IMR-90 (cell line): ENCODE results near the gene NHEJ1. TPM values are rescaled to one million over a fixed set of nuclear protein-coding genes. Genes with fewer than 3 reads are reported as not detected.

Source experiments
- ATAC-seq: fragments of 200-7000 bp; cut with Tn5 transposase; 2 replicates; pipeline ENCODE4 v1.9.1; 2020; ENCODE audit warnings: low read depth, mild to moderate bottlenecking, moderate library complexity
- BruUV-seq: library from RNA; stranded (reverse); fragments of 400-500 nt; replicated peaks from 2 replicates; lab custom pipeline; 2021; lab: Mats Ljungman, UMichigan
- CTCF ChIA-PET: fragments of 300-600 bp; formaldehyde crosslinking; extraction: SDS; loops from one replicate; lab custom pipeline; 2021; ENCODE audit warnings: antibody characterized with exemption; lab: Yijun Ruan, JAX
- POLR2A ChIA-PET: fragments of 300-600 bp; sonication (Branson Sonifier 250); formaldehyde crosslinking; loops from one replicate; lab custom pipeline; 2022; ENCODE audit warnings: antibody characterized with exemption; ENCODE audit not compliant: unreplicated experiment; lab: Charles Lee
- DNase-seq: peaks from one replicate; pipeline ENCODE4 v3.0.0; 2013
- H2AFZ ChIP-seq: replicated peaks from 2 replicates; pipeline ENCODE3; 2013; ENCODE audit warnings: low read length, mild to moderate bottlenecking; ENCODE audit not compliant: poor library complexity
- H2AK5ac ChIP-seq: 2 replicates; pipeline ENCODE4 v1.6.1; 2013; ENCODE audit warnings: low read depth, low read length, inconsistent platforms
- H2AK9ac ChIP-seq: replicated peaks from 2 replicates; pipeline ENCODE3; 2013; ENCODE audit warnings: mild to moderate bottlenecking, low read depth, low read length, moderate library complexity; ENCODE audit not compliant: poor library complexity
- H2BK120ac ChIP-seq: 2 replicates; pipeline ENCODE4 v1.6.1; 2013; ENCODE audit warnings: low read depth, low read length, inconsistent platforms
- H2BK15ac ChIP-seq: 3 replicates; pipeline ENCODE4 v1.6.1; 2013; ENCODE audit warnings: low read depth, low read length, inconsistent platforms
- H2BK20ac ChIP-seq: 2 replicates; pipeline ENCODE4 v1.6.1; 2013; ENCODE audit warnings: low read depth, mild to moderate bottlenecking, inconsistent platforms, low read length, moderate library complexity
- H2BK5ac ChIP-seq: 2 replicates; pipeline ENCODE4 v1.6.1; 2013; ENCODE audit warnings: mild to moderate bottlenecking, low read depth, low read length, inconsistent platforms; ENCODE audit not compliant: poor library complexity, severe bottlenecking
- H3K14ac ChIP-seq: replicated peaks from 2 replicates; pipeline ENCODE4 v1.6.1; 2013; ENCODE audit warnings: low read depth, low read length, inconsistent platforms
- H3K18ac ChIP-seq: 2 replicates; pipeline ENCODE4 v1.6.1; 2013; ENCODE audit warnings: low read depth, low read length, control low read depth
- H3K23ac ChIP-seq: 2 replicates; pipeline ENCODE4 v1.6.1; 2013; ENCODE audit warnings: low read depth, low read length, inconsistent platforms
- H3K27ac ChIP-seq: 2 replicates; pipeline ENCODE4 v1.5.1; 2013; ENCODE audit warnings: mild to moderate bottlenecking, control low read depth, low read length; ENCODE audit not compliant: insufficient read depth
- H3K27me3 ChIP-seq: 2 replicates; pipeline ENCODE4 v1.6.1; 2013; ENCODE audit warnings: low read length; ENCODE audit not compliant: control insufficient read depth, insufficient read depth
- H3K36me3 ChIP-seq: 2 replicates; pipeline ENCODE4 v1.6.1; 2013; ENCODE audit warnings: low read length, mixed read lengths; ENCODE audit not compliant: control insufficient read depth, insufficient read depth
- H3K4ac ChIP-seq: 2 replicates; pipeline ENCODE4 v1.6.1; 2013; ENCODE audit warnings: low read depth, low read length, inconsistent platforms
- H3K4me1 ChIP-seq: 2 replicates; pipeline ENCODE4 v1.6.1; 2013; ENCODE audit warnings: low read length, mixed read lengths; ENCODE audit not compliant: control insufficient read depth, insufficient read depth
- H3K4me2 ChIP-seq: 2 replicates; pipeline ENCODE4 v1.6.1; 2013; ENCODE audit warnings: low read depth, mild to moderate bottlenecking, control low read depth, low read length, moderate library complexity
- H3K4me3 ChIP-seq: 2 replicates; pipeline ENCODE4 v1.5.1; 2013; ENCODE audit warnings: low read depth, mild to moderate bottlenecking, control low read depth, low read length, moderate library complexity; ENCODE audit not compliant: insufficient read depth
- H3K56ac ChIP-seq: 2 replicates; pipeline ENCODE4 v1.6.1; 2013; ENCODE audit warnings: low read length, inconsistent platforms; ENCODE audit not compliant: insufficient read depth; ENCODE audit errors: extremely low read depth
- H3K79me1 ChIP-seq, 2 experiments: 2 replicates each; pipeline ENCODE4 v1.6.1; 2013; ENCODE audit warnings: low read length in 2 of 2, inconsistent platforms in 1 of 2, low read depth in 1 of 2
- H3K9ac ChIP-seq: 2 replicates; pipeline ENCODE4 v1.6.1; 2013; ENCODE audit warnings: low read depth, low read length, control low read depth
- H3K9me1 ChIP-seq: 2 replicates; pipeline ENCODE4 v1.6.1; 2013; ENCODE audit warnings: low read length, inconsistent platforms; ENCODE audit not compliant: insufficient read depth
- H3K9me3 ChIP-seq: 2 replicates; pipeline ENCODE4 v1.6.1; 2013; ENCODE audit warnings: low read length; ENCODE audit not compliant: control insufficient read depth, insufficient read depth
- H4K20me1 ChIP-seq: 2 replicates; pipeline ENCODE4 v1.6.1; 2013; ENCODE audit warnings: low read length, inconsistent platforms; ENCODE audit not compliant: insufficient read depth
- H4K5ac ChIP-seq: 2 replicates; pipeline ENCODE4 v1.6.1; 2013; ENCODE audit warnings: mild to moderate bottlenecking, low read depth, low read length, control low read depth
- H4K8ac ChIP-seq, 2 experiments: 2 replicates each; pipeline ENCODE4 v1.6.1; 2013; ENCODE audit warnings: low read depth in 2 of 2, low read length in 2 of 2, control low read depth in 1 of 2, inconsistent platforms in 1 of 2
- H4K91ac ChIP-seq: 2 replicates; pipeline ENCODE4 v1.6.1; 2013; ENCODE audit warnings: low read depth, low read length, inconsistent platforms; ENCODE audit not compliant: insufficient read depth
- BHLHE40 ChIP-seq: fragments of 150-350 bp; IDR thresholded peaks from 2 replicates; pipeline ENCODE4 v1.6.1; 2016; ENCODE audit warnings: mild to moderate bottlenecking, low read depth, low read length
- CEBPB ChIP-seq: IDR thresholded peaks from 2 replicates; pipeline ENCODE4 v1.6.1; 2012; ENCODE audit warnings: low read depth, low read length, improper control_type of control experiment
- CHD1 ChIP-seq: IDR thresholded peaks from 2 replicates; pipeline ENCODE4 v1.6.1; 2012; ENCODE audit warnings: low read depth, low read length, improper control_type of control experiment
- CTCF ChIP-seq: conservative IDR thresholded peaks from 2 replicates; pipeline ENCODE4 v1.5.1; 2012; ENCODE audit warnings: mild to moderate bottlenecking, low read depth, low read length, improper control_type of control experiment
- ELK1 ChIP-seq: fragments of 150-350 bp; IDR thresholded peaks from 2 replicates; pipeline ENCODE4 v1.6.1; 2016; ENCODE audit warnings: low read depth, mild to moderate bottlenecking, low read length, moderate library complexity, borderline replicate concordance
- FOS ChIP-seq: fragments of 150-350 bp; IDR thresholded peaks from 2 replicates; pipeline ENCODE4 v1.6.1; 2016; ENCODE audit warnings: low read depth, low read length
- MAFK ChIP-seq: IDR thresholded peaks from 2 replicates; pipeline ENCODE4 v1.6.1; 2012; ENCODE audit warnings: low read depth, low read length, improper control_type of control experiment
- MAZ ChIP-seq: IDR thresholded peaks from 2 replicates; pipeline ENCODE4 v1.6.1; 2012; ENCODE audit warnings: low read depth, mild to moderate bottlenecking, low read length, improper control_type of control experiment, moderate library complexity, borderline replicate concordance
- MXI1 ChIP-seq: IDR thresholded peaks from 2 replicates; pipeline ENCODE4 v1.6.1; 2012; ENCODE audit warnings: low read depth, mild to moderate bottlenecking, low read length, moderate library complexity, borderline replicate concordance
- NFE2L2 ChIP-seq: fragments of 150-350 bp; IDR thresholded peaks from 2 replicates; pipeline ENCODE4 v1.6.1; 2016; ENCODE audit warnings: low read depth, mild to moderate bottlenecking, low read length
- POLR2A ChIP-seq: IDR thresholded peaks from 2 replicates; pipeline ENCODE4 v1.6.1; 2012; ENCODE audit warnings: mild to moderate bottlenecking, low read depth, low read length
- RAD21 ChIP-seq: IDR thresholded peaks from 2 replicates; pipeline ENCODE4 v1.6.1; 2012; ENCODE audit warnings: low read length, improper control_type of control experiment
- RCOR1 ChIP-seq: IDR thresholded peaks from 2 replicates; pipeline ENCODE4 v1.6.1; 2012; ENCODE audit warnings: mild to moderate bottlenecking, low read length, improper control_type of control experiment; ENCODE audit not compliant: insufficient replicate concordance
- RFX5 ChIP-seq: IDR thresholded peaks from 2 replicates; pipeline ENCODE4 v1.8.0; 2012; ENCODE audit warnings: low read depth, mild to moderate bottlenecking, low read length, moderate library complexity
- SMC3 ChIP-seq: fragments of 150-350 bp; IDR thresholded peaks from 2 replicates; pipeline ENCODE4 v1.6.1; 2016; ENCODE audit warnings: low read depth, mild to moderate bottlenecking, antibody characterized with exemption, low read length, moderate library complexity
- USF2 ChIP-seq: fragments of 150-350 bp; IDR thresholded peaks from 2 replicates; pipeline ENCODE4 v1.6.1; 2017; ENCODE audit warnings: mild to moderate bottlenecking, antibody characterized with exemption, low read length, low read depth
- WGBS, 2 experiments: methylation state at CpG; one replicate each; pipeline versions ENCODE4 v1.1.5 to v1.1.7; 2013; ENCODE audit warnings: missing lambda C conversion rate in 2 of 2; ENCODE audit not compliant: insufficient read length in 1 of 2; ENCODE audit errors: extremely low coverage in 2 of 2; 5-methylcytosine and 5-hydroxymethylcytosine counted together
- dilution Hi-C: fragments of 300-500 bp; cut with HindIII; formaldehyde crosslinking; loops from one replicate; pipeline ENCODE4 v1.14.3; 2018; ENCODE audit warnings: low sequenced_read_pairs; ENCODE audit not compliant: unreplicated experiment
- in situ Hi-C: fragments of 300-500 bp; cut with MboI; formaldehyde crosslinking; loops from 3 replicates; pipeline ENCODE4 v1.14.3; 2019; ENCODE audit warnings: low sequenced_read_pairs, inconsistent platforms, mixed read lengths
- intact Hi-C: fragments of 100-400 bp; cut with micrococcal nuclease; formaldehyde crosslinking; loops from 2 replicates; pipeline ENCODE4 v1.10.0; 2022
- polyA plus RNA-seq, 3 experiments: library from polyadenylated mRNA; depleted of rRNA; stranded (reverse); fragments of >200 nt; gene quantifications; 2 replicates each; pipeline ENCODE4 v1.2.3, GENCODE V29; 2012; ENCODE audit warnings: low replicate concordance in 1 of 3
- total RNA-seq: library from RNA; depleted of rRNA; stranded (reverse); fragments of >200 nt; gene quantifications from 2 replicates; pipeline ENCODE4 v1.2.3, GENCODE V29; 2012

Gene NHEJ1
- total and polyA plus RNA-seq, 2 of the 4 experiments (the other 2 are of a cell fraction), result 12.5 to 23.1 TPM

- no peaks in the 10 kb centered on the region for H3K9me1 ChIP-seq
- peak overlapping the region; percentile 69 for H2AFZ ChIP-seq
- peak; percentile 100 for ATAC-seq
- no peaks in the 10 kb centered on the region for H3K9me3 ChIP-seq
- H2BK120ac ChIP-seq, result no peak overlapping the region
- no peak for TF ChIP-seq USF2
- TF ChIP-seq POLR2A, result no peak
- TF ChIP-seq CEBPB, result no peak
- TF ChIP-seq FOS, result no peak
- no peak for TF ChIP-seq NFE2L2
- TF ChIP-seq ELK1, result no peak
- TF ChIP-seq CTCF, result peak; percentile 91
- no peak for TF ChIP-seq RCOR1
- peak; percentile 93 for TF ChIP-seq SMC3
- no peak for TF ChIP-seq BHLHE40
- TF ChIP-seq RFX5, result no peak
- TF ChIP-seq MXI1, result no peak
- peak; percentile 87 for TF ChIP-seq RAD21
- TF ChIP-seq MAFK, result no peak
- TF ChIP-seq CHD1, result no peak
- peak; percentile 83; the same call in 1 of the 2 replicates for TF ChIP-seq MAZ
- WGBS, 2 experiments, result 30% methylated on average over 2 of the region's 9 CpGs; no CpG with 5 or more reads in 1 of the 2 experiments
- peak; percentile 63 for DNase-seq
- dilution Hi-C loops (no loop called here), in situ Hi-C loops (loop anchor here (5.0 kb wide), 1 partner anchor 123 kb away; no protein-coding TSS in a partner anchor), intact Hi-C loops (loop anchor here (1.0 kb wide), 3 partner anchors 33 to 126 kb away; no protein-coding TSS in a partner anchor)
- H3K36me3 ChIP-seq, result no peaks in the 10 kb centered on the region
- H4K8ac ChIP-seq, result no peak overlapping the region
- no peak overlapping the region for H2AK5ac ChIP-seq
- H3K4me3 ChIP-seq, result no peak overlapping the region
- H2BK5ac ChIP-seq, result no peak overlapping the region
- no peak overlapping the region for H2BK20ac ChIP-seq
- no peak overlapping the region for H3K23ac ChIP-seq
- H4K5ac ChIP-seq, result no peak overlapping the region
- 0 out of 2 replicates have a peak, but pooled peaks cover 8% of the 10 kb centered on the region for H4K20me1 ChIP-seq
- H3K14ac ChIP-seq, result no peak overlapping the region
- POLR2A ChIA-PET, result interaction anchor here (0.5 kb wide), 1 partner anchor 45 kb away, joined by 3 read pairs; no protein-coding TSS in a partner anchor
- BruUV-seq, result no TSS peak
- peaks cover 48% of the 10 kb centered on the region for H3K27me3 ChIP-seq
- H3K9ac ChIP-seq, result no peak overlapping the region
- H3K56ac ChIP-seq, result no peak overlapping the region
- no peak overlapping the region for H3K4me2 ChIP-seq
- H3K79me1 ChIP-seq, result no peaks in the 10 kb centered on the region
- no peak overlapping the region for H4K91ac ChIP-seq
- H3K4me1 ChIP-seq, result no peaks in the 10 kb centered on the region
- no peak overlapping the region for H3K4ac ChIP-seq
- H3K27ac ChIP-seq, result no peak overlapping the region
- CTCF ChIA-PET, result interaction anchor here (0.5 to 1.7 kb wide), 21 partner anchors 9 to 348 kb away, joined by 3 to 17 read pairs (median 4); partner anchors contain the start of gene CFAP65
- H2BK15ac ChIP-seq, result no peak overlapping the region
- H2AK9ac ChIP-seq, result peak overlapping the region; percentile 84
- H3K18ac ChIP-seq, result no peak overlapping the region
Observed at GRCh38 chr2:219029829-219030165, 130.8 kb downstream of the NHEJ1 start.
